Medulla oblongata (tissue), 1 donor: ENCODE measurements around the gene AOC3.
"Not testable (repeated sequence)": the region's sequence is repeated elsewhere in the genome, so short reads cannot be mapped to it uniquely, and the experiment has no call there.

ENCODE experiments used
- DNase-seq: peaks from one replicate; pipeline ENCODE4 v3.0.0-alpha.2; 2015; ENCODE audit errors: extremely low spot score

AOC3 gene

DNA sequence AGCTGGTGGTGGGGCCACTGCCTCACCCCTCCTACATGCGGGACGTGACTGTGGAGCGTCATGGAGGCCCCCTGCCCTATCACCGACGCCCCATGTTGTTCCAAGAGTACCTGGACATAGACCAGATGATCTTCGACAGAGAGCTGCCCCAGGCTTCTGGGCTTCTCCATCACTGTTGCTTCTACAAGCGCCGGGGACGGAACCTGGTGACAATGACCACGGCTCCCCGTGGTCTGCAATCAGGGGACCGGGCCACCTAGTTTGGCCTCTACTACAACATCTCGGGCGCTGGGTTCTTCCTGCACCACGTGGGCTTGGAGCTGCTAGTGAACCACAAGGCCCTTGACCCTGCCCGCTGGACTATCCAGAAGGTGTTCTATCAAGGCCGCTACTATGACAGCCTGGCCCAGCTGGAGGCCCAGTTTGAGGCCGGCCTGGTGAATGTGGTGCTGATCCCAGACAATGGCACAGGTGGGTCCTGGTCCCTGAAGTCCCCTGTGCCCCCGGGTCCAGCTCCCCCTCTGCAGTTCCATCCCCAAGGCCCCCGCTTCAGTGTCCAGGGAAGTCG, 16.8 kb downstream of the AOC3 start:
- DNase-seq, result not testable (repeated sequence)

DNA sequence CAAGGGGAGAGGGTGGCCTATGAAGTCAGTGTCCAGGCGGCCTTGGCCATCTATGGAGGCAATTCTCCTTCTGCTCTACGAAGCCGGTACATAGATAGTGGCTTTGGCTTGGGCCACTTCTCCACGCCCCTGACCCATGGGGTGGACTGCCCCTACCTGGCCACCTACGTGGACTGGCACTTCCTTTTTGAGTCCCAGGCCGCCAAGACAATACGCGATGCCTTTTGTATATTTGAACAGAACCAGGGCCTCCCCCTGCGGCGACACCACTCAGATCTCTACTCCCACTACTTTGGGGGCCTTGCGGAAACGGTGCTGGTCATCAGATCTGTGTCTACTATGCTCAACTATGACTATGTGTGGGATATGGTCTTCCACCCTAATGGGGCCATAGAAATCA, 17.3 kb downstream of the AOC3 start:
- DNase-seq, result no peak

DNA sequence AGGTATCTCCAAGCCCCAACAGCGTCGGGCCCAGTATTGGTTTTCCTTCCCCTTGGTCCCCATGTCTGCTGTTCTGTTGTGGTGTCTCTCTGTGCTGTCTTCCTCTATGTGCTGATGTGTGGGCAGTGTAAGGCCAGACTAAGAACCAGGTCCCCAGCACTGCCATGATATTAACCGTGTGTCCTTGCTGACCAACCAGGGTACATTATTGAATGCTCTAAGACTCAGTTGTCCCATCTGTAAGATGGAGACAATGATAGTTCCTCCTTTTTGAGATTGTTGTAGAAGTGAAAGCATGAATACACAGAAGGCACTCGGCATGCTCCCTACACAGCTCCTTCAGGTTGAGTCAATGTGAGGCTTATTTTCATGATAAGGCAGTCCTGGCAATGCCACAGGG, 20.6 kb downstream of the AOC3 start:
- no peak for DNase-seq

DNA sequence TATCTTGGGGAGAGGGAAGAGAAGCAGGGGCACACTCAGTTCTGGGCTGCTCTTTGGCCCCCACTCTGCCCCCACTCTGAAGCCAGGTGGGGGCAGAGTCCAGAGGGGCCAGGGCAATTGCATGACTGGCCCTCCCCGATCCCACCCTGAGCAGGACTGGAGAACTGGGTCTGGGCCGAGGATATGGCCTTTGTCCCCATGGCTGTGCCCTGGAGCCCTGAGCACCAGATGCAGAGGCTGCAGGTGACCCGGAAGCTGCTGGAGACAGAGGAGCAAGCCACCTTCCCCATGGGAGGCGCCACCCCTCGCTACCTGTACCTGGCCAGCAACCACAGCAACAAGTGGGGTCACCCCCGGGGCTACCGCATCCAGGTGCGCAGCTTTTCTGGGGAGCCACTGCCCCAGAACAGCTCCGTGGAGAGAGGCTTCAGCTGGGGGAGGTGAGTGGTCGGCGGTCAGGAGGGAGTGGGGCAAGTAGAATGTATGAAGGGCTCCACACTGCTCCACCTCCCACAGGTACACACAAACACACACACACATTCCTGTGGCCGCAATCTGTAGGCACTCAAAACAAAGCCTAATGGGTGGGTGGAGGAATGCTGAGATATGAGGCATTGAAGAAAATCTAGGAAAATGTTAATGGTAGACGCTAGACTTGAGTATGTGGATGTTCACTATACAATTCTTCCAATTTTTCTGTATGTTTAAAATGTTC, 21.4 kb downstream of the AOC3 start:
- no peak for DNase-seq

DNA sequence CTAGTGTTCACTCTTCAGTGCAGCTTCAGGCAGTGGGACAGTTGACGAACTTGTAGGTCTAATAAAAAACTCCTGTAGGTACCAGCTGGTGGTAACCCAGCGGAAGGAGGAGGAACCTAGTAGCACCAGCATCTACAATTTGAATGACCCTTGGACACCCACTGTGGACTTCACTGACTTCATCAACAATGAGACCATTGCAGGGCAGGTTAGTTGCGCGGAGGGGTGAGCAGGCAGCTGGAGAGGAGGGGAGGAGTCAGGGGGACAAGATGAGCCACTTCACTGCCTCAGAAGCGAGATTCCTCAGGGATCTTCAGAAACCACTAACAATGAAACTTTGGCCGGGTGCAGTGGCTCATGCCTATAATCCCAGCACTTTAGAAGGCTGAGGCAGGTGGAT, 22.3 kb downstream of the AOC3 start:
- DNase-seq, result no peak

DNA sequence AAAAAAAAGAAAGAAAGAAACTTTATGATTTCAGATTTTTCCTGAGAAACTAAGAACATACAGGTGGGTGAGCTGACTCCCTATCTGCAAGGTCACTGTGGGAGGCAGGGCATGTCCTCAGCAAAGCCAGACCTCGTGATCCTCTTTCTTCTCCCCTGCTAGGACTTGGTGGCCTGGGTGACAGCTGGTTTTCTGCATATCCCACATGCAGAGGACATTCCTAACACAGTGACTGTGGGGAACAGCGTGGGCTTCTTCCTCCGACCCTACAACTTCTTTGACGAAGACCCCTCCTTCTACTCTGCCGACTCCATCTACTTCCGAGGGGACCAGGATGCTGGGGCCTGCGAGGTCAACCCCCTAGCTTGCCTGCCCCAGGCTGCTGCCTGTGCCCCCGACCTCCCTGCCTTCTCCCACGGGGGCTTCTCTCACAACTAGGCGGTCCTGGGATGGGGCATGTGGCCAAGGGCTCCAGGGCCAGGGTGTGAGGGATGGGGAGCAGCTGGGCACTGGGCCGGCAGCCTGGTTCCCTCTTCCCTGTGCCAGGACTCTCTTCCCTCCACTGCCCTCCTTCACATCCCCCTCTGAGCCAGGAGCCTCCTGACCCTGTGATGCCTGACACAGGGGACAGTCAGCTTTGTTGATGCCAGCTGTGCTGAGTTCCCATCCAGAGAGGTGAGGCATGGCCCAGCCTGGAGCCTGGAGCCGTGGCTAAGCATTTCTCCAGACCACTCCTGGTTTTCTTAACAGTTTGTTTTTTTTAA, 23.1 kb downstream of the AOC3 start:
- DNase-seq, result not testable (repeated sequence)

DNA sequence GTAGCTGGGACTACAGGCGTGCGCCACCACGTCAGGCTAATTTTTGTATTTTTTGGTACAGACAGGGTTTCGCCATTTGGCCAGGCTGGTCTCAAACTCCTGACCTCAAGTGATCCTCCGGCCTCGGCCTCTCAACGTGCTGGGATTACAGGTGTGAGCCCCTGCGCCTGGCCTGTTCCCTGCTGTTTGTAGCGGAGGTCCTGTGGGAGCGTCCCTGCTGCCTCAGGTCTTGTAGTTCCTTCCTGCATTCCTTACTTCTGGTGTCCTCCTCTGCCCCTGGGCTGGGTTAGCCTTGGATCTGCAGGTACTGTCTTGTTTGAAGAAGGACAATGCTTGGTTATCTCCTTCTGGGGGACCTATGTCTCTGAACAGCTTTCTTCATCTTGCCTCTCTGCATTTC, 26.0 kb downstream of the AOC3 start:
- no peak for DNase-seq

DNA sequence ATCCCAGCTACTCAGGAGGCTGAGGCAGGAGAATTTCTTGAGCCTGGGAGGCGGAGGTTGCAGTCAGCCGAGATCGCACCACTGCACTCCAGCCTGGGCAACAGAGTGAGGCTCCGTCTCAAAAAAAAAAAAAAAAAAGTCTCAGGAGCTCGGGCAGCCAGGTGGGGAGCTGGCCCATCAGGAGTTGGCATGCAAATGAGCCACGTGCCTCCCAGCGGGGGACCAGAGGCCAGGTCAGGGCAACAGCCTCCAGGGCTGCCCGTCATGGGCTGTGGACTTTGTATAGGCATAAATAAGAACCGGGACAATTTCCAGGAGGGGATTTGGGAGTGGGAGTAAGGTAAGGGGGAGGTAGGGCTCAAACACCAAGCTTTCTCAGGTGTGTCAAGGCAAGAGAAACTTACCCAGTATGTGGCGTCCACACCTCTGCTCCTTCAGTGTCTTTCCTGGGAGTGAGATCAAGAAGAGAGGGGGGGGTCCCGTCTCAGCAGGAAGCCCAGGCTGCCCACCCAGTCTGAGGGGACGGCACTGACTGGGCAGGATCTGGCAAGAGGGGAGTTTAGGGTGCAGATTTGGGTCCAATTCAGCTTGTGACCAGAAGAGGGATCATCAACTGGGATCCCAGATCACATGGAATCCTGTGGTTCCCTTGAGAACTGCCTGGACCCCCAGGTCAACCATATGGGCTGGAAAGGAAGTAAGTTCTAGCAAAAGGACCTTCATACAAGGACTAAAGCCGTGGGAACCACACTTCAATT, 27.3 kb downstream of the AOC3 start:
- no peak for DNase-seq

DNA sequence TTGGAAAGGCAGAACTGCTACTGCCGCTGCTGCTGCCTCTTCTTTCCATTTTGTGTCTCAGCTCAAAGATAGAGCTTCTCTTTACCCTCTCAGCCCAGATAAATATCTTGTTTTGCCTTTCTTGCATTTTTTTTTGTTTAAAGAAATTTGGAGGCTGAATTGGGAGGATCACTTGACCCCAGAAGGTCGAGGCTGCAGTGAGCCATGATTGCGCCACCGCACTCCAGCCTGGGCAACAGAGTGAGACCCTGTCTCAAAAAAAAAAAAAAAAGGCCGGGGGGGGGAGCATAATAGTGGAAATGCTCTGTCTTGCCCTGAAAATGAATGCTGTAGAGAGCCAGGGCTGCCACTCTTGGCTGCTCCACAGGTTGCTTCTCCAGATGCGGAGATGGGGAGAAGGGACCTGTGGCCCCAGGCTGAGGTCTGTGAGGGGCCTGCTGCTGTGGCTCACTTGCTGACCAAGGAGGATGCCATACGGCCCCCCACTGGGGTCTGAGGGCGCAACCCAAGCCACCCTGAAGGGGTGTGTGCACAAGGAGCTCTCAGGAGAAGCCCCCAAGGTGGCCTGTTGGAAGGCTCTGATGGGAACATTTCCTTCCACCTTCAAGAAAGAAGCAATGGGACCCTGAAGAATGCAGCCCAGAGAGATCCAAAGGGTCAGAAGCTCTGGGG, 28.1 kb downstream of the AOC3 start:
- no peak for DNase-seq

DNA sequence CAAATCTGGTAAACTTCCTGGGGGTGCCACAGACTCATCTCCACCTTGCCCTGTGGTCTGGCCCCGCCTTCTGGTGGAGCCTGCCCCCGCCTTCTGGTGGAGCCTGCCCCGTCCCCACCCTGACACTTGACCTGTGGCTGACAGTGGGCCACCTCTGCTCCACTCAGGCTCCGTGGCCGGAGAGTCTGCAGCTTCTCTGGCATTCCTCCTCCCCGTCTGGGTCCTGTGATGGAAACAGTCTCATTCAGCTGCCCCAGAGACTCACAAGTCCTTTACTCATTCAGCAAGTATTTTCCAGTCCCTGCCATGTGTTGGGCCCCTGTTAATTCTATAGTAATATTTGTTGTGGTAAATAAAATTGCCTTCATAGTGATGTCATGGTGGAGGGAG, 28.6 kb downstream of the AOC3 start:
- DNase-seq, result no peak

DNA sequence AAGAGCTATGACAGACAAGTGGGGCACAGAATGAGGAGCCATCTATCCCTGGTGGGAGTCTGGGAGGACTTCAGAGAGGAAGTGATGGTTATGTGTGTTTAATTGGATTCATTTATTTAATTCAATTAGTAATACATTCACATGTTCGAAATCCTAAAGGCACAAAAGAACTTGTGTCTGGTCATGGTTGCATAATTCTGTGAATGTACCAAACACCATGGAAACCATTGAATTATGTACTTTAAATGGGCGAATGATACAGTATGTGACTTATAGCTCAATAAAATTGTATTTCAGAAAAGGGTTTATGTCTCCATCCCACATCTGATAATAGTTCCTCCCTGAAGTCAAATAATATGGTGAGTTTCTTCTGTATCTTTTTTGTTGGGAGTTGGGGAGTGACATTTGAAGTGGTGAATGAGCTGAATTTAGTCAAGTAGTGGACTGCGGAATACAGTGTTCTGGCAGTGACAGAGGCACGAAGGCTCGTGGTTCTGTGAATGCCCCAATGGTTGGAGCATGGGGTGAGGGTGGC, 29.8 kb downstream of the AOC3 start:
- no peak for DNase-seq

DNA sequence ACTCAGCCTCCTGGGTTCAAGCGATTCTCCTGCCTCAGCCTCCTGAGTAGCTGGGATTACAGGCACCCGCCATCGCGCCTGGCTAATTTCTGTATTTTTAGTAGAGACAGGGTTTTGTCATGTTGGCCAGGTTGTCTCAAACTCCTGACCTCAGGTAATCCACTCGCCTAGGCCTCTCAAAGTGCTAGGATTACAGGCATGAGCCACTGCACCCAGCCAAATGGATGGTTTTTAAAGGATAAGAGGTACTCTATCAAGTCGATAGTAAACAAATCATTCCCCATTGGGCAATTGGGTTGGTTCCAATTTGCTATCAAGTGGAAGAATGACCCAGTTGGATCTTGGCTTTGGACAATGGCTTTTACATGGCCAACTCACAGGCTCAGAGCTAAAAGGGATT, 30.7 kb downstream of the AOC3 start:
- DNase-seq, result not testable (repeated sequence)

DNA sequence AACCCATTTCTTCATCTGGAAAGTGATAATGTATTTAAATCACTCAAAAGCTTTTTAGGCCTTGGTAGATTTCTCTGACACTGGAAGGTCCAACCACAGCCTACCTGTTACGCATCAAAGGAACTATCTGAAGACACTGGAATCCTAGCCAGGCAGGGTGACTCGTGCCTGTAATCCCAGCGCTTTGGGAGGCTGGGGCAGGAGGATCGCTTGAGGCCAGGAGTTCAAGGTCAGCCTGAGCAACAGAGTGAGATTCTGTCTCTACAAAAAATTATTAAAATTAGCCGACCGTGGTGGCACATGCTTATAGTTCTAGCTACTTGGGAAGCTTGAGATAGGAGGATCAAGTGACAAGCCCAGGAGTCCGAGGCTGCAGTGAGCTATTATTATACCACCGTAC, 31.2 kb downstream of the AOC3 start:
- DNase-seq, result no peak

DNA sequence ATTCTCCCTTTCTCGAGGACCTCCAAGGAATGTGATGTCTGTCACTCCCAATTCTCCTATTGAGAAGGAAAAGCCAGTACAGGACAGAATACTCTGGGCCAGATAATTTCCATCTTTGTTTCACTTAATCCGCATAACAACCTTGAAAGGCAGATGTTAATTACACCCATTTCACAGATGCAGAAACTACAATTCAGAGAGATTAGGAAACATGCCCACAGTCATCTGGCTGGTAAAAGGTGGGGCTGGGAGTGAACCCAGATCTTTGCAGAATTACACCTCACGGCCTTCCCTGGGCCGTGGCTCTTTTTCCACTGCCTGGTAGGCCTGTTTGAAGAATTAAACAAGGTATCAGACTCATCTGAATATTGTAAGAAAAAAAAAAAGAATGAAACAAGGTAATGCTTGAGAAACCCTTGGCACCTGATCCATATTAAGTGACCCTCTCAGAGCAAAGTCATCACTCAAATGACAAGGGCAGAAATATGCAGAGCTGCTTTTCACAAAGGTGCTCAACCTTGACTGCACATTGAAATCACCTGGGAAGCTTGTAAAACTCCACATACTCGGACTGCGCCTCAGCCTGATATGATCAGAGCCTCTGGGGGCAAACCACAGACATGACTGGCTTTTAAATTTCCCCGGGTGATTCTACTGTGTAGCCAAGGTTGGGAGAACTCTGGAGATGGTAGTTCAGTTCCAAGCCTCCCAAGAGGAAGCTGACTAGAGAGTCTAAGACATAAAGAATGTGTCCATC, 33.0 kb downstream of the AOC3 start:
- no peak for DNase-seq

DNA sequence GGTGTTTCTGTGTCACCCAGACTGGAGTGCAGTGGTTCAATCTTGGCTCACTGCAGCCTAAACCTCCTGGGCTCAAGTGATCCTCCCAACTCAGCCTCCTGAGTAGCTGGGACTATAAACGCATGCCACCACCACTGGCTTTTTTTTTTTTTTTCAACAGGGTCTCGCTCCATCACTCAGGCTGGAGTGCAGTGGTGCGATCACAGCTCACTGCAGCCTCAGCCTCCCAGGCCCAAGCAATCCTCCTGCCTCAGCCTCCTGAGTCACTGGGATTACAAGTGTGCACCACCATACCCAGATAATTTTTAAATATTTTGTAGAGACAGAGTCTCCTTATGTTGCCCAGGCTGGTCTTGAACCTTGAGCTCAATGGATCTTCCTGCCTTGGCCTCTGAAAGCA, 34.8 kb downstream of the AOC3 start:
- not testable (repeated sequence) for DNase-seq

DNA sequence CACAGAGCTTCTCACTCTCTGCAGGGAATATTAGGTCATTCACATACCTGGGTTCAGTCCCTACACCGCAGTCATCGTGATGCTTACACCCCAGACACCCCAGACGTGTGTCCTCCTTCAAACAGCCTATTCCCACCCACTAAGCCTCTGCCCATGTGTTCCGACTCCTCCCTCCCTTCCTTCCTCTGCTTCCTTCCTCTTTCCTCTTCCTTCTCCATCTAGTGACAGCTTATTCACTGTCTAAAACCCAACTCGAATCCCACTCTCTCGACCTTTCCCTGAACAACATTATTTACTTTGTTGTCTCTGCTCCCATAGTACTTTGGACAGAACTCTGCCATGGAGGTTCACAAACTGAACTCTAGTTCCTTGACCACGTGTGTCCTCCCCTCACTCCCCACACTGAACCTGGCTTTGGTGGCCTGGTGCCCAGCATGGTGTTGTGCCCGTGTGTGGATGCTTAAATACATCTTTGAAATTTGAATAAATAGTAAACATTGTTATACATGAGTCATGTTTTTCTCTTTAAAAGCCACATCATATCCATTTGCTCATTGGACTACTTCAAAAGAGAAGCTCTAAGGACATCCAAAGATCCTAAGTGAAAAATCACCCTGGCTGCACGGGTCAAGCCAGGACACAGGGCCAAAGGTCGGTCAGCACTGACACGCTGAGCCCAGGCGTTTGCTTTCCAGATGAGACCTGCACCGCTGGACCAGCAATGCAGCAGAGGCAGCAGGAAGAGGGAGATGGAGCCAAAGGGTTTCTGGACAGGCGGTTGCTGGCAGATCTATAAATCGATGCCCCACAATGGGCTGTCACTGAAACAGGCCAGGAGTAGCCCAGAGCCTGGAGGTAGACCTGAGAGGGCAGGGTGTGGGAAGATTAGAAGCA, 35.5 kb downstream of the AOC3 start:
- no peak for DNase-seq

DNA sequence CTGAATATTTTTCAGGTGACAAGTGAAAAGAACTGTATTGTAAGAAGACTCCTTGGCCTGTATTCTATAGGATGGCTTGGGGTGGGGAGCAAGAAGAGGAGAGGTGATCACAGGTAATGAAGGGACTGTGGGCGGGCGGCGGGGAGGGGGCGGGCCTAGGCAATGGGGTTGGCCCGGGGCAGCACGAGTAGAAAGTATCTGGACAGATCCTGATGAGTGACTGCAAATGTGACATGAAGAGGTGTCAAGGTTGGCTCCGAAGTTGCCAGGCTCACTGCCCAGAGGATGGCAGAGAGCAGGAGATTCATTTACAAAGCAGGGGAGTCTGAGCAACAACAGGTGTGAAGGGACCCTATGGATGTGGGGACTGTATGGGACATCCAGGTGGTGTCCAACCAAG, 38.8 kb downstream of the AOC3 start:
- DNase-seq, result no peak

DNA sequence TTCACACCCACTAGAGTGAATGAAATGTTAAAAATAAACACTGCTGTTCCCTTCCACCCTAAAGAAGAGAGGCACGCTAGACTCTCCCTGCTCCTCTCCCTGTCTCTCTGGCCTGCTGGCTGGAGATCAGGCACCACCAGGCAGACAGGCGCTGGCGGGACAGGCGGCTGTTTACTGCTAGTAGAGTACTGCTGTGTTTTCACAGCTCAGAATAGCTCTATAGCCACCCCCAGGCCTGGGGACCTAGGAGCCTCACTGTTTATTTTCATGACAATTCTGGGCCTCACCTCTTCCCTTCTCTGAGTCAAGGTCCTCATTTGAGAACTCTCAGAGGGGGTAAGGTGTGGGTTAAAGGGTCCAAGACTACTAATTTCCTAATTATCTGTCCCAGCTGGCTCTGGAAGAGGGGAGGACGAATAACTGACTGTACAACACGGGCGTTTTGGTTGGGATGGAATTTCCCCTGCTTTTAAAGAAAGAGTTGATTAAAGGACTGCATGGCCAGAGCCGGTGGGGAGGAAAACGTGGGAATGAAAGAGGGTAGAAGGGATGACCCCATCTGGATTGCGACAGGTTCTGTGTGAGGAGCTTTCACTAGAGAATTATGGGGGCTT, 40.6 kb downstream of the AOC3 start:
- peak; percentile 30 for DNase-seq

DNA sequence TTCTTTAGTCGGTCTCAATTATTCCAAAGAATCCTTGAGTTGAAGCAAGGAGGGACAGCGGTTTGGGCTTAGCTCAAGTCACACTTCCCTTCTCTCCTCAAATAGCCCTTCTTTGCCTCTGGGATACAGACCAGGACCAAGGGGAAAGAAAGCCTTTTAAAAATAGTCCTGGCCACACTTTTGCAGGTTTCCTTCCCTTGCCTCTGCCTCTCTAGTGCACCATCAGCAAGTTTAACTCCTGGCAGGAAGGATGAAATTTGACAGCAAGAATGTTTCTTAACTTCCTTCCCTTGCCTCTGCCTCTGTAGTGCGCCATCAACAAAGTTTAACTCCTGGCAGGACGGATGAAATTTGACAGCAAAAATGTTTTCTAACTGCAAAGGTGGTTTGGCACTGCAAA, 42.4 kb downstream of the AOC3 start:
- no peak for DNase-seq
